HG02840 (cell line): ENCODE results near the gene MYMK.

Experiments used
- ATAC-seq: cut with Tn5 transposase; IDR thresholded peaks from one replicate; pipeline ENCODE4 v1.9.1; 2021; ENCODE audit warnings: mild to moderate bottlenecking, moderate library complexity, moderate number of reproducible peaks; ENCODE audit not compliant: unreplicated experiment, low FRiP score

MYMK gene

DNA sequence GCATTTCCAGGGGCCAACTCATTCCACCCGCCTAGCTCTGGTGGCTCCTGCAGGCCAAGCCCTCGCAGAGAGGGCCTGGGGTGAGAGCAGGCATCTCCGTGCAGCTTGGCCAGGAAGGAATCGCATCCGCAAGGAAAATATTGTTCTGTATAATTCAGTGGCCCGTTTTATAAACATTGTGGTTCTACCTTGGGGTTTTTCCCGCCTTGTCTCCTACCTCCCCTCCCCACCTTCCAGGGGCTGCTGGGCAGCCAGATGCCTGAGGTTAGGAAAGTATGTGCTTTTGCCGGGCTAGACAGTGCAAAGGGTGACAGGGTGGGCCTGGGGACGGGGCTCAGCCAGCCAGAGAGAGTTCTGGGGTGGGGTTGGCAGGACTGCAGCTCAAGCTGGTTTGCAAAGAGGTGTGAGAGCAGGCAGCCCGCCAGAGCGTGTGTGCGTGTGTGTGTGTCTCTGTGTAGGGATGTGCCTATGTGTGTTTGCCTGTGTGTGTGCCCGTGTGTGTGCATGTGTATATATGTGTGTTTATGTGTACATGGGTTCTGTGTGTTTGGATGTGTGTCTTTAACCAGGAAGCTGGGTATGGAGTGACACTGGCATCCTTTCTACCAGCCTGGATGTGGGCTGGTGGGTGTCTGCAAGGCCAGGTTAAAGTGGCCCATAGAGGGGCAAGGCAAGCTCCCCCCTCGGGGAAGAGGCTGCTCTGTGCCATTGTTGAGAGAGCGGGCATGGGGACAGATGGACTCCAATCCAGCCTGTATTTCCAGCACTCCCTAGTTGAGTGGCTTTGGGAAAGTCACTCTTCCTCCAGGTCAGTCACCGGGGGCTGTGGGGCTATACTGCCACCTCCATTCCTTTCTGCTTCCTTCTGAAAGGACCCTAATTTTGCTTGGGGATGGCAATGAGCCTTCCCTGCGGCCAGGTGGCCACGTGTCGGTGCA lies 35.2 kb downstream of the MYMK start:
- no peak for ATAC-seq

DNA sequence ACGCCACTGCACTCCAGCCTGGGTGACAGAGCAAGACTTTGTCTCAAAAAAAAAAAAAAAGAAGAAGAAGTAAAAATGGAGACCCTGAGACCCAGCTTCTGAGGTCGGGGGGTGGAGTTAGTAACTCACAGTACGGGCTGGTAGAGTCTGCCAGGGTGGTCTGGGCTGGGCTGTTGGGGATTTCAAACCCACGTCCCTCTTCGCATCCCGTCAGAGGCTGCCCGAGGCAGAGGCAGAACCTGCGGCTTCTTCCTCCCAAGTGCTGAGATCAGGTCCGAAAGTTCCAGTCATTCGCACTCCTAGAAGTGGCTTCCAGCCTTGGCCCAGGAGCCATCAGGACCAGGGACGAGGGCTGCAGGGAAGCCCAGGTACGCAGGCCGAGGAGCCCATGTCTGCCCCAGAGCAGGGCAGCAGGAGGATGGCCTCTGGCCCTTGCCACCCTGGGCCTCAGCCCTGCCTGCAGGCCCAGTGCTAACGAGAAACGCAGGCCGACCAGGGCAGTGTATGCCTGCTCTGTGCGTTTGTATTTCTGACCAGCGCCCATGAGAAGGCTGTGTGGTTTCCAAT lies 36.0 kb downstream of the MYMK start:
- no peak for ATAC-seq

DNA sequence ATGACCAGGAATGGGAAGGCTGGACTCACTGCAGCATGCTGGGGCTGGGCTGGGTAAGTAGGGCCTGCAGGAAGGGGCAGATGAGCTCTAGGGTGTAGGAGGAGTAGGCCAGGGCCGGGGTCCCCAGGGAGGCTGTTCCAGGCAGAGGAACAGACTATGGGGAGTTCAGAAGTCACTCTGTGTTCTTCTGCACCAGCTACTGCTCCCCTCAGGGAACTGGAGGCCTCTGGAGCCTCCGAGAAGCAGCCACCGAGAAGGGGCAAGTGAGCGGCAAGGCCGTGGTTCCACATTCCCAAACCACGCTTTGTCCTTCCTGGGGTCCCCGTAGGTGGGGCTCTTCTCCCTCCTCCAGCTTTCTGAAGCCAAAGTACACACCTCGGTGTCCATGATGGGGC lies 37.4 kb downstream of the MYMK start:
- ATAC-seq: no peak

DNA sequence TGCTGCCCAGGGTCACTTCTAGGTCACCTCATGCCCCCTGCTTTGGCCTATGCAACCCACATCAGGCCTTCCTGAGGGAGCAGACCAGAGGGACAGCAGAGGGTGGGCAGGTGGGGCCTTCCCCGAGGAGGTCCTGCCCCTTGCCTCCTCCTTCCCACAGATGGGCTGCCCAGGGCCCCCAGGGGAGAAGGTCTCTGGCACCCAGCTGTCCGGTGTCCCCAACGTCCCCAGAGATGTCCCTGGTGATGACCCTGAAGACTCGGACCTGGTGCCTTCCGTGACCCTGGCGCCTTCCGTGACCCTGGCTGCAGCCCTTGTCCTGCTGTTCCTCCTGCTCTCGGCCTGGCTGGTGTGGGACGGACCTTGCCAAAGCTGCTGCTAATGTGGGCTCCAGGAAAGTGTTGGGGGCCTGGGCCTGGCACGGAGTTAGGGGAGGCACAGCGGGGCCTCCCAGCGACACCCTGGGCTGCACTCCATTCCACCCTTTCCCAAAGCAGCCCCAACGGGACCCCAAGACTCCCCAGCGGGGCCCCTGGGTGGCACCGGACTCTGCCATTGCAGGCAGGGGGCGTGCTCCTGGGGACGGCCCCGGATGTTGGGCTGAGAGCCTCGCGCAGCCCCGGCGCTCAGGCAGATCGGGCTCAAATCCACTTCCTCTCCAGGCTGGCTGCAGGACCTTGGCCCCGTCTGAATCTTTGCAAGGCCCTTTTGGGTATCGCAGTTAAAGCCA lies 39.1 kb downstream of the MYMK start:
- no peak for ATAC-seq

DNA sequence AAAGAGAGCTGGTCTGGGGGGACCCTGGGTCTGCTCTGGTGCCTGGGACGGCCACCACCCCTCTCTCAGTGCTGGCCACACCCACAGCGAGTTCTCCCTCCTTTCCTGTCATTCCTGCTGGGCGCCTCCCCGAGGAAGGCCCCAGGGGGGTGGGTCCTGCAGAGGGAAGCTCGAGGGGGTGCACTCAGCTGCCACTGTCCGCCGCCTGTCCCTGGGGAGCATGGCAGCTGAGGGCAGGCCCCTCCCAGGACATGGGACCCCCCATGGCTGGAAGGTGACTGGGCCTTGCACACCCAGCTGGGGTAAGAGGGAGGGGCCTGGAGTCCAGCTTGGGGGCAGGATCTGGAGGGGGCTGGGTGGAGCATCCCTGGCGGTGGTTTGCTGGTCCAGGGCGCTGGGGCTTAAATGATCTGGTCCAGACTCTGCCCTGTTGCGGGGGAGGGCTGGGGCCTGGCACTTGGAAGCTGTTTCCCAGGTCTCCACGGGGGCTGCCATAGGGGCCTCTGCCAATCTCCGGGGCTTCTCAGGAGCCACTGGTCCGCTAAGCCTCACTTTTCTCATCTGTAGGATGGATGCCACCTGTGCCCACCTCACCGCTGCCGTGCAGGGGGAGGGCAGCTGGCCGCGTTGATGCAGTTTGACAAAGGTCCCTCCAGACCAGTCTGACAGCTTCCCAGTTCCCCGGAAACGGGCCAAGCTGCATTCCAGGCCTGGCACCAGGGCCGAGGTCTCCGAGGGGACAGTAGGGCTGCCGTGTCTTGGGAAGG lies 39.9 kb downstream of the MYMK start:
- no peak for ATAC-seq

DNA sequence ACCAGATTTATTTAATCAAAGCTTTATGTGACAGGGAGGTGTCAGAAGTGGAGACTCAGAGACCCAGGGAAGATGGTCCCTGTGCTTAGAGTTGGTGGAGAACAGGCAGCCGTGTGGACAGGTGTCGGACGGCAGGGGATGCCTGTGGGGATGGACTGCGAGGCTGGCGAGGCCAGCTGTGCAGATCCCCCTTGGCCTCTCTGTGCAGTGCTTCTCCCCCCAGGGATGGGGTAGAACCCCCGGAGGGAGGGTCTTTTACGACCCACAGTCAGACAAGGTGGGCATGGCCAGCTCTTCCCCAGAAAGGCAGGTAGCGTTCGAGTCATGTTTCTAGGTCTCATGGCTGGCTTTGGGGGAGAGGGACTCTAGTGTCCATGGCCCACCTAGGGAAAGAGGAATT lies 41.1 kb downstream of the MYMK start:
- no peak for ATAC-seq

DNA sequence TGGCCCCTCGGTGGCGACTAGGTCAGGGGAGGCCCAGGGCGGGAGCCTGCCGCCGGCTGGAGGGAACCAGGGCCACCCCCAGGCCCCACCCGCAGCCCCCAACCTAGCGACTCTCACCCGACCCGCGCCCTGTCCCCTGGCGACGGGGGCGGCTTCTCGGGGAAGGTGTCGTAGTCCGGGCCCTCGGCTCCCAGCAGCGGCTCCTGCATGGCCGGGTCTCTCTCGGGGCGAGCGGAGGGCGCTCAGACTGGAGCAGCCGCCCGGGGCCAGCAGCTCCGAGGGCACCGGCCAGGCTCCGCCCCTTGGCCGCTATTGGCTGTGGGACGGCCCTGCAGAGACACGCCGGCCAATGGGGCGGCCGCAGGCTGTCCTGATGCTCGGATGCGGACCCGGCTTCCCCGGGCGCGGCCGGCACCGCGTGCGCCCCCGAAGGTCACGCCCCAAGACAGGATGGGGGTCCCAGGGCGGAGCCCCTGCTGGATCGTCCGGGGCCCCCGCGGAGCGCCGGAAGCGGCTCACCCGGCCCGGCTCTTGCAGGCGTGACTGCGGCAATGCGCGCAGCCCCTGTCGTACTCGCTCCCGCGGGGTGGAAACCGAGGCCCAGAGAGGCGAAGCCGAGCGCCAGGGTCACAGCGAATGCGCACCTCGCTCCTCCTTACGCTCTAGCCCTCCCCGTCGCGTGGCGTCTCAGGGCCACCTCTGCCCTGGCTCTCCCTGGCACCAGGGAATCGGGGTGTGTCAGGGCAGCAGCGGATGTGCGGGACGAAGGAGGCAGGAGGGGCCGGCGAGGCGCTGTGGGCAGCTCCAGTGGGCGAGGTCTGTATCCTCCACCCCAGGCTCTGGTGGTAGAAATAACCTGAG lies 45.7 kb downstream of the MYMK start, which contains the start of gene SLC2A6:
Gene SLC2A6, minus strand, starts transcription at position 249 of the 861 bp plus-strand sequence. Its CDS starts 40 bp downstream, at position 209.
- ATAC-seq: peak; percentile 92

DNA sequence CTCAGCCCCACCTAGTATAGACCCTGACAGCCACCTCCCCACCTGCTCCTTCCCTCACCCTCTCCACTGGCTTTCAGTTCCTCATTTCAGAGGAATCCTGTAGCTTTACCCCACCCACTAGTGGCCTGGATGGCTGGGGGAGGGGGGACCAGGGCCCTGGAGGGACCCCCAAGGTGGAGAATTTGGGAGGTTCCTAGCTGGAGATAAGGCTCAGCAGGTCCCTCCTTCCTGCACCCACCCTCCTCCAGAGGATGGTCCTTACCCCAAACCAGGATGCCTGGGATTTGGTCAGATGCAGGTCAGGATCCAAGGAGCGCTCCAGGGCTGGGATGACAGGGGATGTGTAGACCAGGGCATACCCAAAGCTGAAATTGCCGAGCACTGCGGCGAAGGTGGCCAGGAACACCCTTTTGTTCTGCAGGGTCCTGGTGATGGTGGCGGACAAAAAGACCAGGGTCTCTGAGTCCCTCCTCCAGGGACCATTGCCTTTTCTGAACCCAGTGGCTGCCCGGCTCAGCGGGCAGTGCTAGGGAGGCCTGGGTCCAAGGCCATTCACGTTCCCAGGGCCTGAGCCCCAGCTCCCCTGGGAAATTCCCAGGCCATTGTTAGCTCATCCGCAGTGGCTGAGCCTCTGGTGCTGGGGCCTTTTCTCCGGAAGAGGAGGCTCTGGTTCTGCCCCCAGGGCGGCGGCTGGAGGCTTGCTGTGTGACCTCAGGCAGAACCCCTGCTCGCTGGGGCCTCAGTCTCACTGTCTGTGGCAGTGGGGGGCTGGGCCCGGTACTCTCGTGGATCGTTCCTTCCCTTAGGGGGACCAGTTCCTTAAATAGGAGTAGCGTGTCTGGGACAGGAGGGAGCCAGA lies 46.5 kb downstream of the MYMK start:
- ATAC-seq: peak; percentile 38

DNA sequence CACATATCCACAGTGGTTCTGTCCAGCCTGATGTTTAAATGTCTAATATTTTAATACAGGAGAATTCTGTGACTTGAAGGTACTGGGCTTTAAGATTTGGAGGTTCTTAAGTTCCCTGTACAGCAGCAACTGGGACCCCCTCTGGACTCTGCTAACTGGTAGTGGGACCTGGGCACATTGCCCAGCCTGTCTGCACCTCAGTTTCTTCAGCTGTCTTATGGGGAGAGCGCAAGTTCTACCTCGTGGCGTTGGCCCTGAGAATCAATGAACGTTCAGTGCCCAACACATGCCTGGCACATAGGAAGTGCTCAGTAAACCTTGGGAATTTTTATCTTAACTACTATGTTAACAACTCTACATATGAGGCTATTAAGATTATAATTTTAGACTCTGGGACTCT lies 47.3 kb downstream of the MYMK start:
- ATAC-seq: no peak

DNA sequence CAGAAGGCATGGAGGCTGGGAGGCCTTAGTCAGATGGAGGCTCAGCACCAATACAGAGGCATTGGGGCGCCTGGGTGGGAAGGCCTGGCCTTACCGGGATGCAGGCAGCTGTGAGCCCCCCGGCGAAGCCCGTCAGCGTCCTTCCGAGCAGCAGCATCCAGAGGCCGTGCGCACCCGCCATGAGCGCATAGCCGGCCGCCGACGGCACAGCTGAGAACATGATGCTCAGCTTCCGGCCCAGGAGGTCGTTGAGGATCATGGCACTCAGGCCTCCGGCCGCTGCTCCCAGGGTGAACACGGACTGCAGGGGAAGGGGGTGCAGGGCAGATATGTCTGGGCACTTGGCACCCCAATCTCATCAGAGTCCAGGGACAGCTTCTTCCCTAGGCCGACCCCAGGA lies 47.8 kb downstream of the MYMK start:
- ATAC-seq: no peak

DNA sequence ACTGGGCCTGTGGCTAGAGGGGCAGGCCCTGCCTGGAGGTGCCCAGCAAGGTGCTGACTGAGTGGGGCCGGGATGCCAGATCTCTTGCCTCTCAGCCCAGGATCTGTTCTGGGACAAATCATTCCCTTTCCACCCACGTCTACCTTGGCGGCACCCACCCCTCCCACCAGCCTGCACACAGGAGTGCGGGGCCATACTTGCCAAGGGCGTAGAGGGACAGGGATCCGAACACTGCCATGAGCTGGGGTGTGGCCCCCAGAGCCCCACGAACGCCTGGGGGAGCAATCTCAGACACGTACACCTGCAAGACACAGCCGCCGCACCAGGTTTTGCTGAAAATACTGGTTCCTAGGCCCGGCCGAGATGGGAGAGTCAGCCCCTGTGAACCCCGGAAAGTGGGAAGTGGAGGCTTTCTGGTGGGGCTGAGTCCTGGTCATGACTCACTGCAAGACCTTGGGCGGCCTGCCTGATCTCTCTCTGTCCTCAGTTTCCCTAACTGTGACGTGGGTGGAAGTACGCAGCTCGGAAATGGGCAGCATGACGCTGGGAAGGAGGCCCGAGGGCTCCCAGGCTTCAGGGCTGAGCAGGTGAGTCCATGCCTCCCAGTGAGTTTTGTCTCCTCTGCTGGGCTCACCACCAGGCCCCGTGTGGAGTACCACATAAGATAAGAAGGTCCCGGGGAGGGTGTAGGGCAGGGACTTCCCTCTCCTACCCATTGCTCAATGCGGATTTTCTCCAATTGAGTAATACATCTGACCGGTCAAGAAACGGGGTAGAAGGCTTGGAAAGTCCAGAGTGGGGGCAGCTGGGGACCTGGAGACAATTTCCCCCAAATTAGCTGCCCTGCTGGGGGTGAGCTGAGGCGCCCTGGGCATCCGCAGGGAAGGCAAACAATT lies 48.5 kb downstream of the MYMK start:
- ATAC-seq: no peak

DNA sequence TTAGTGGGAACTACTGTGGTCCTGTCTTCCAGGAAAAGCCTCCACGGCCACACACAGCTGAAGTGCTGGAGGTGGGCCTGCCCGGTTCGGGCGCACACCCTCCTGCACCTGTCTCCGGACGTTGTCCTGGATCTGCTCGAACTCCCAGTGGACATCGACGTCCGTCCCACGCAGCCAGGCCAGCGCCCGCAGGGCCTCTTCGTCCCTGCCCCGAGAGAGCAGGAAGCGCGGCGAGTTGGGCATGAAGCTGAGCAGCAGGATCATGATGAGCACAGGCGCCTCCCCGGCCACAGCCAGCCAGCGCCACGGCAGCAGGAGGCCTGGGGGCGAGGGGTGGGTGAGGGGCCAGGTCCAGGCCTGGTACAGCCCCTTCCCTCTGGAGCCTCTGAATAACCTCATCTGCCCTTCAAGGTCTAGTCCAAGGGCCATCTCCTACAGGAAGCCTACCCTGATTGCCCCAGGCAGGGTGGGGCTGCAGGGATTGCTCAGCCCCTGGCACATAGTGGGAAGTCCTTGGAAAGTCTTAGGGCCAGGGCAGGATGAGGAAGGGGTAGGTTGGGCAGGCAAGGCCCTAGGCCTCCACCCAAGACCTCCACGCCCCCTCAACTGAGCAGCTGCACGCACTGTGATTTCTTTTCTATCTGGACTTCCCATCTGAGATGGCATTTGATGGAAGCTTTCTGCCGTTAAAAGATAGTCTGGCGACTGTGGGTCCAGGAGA lies 49.3 kb downstream of the MYMK start:
- no peak for ATAC-seq

DNA sequence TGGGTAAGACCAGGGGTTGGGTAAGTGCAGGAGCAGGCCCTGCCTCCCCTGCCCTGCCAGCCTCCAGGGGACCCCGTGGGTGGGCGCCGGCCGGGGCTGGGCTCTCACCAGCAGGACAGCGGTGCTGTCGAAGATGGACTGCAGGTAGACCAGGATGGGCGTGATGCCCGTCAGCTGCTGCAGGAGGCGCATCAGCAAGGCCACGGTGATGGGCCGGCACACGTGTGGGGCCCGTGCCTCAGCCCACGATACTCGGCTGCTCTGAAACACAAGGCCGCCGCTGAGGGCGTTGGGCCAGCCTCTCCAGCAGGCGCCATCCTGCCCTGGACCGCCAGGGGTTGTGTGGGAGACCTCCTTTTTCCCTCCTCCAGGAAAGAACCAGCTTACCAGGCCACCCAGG lies 49.9 kb downstream of the MYMK start:
- no peak for ATAC-seq

DNA sequence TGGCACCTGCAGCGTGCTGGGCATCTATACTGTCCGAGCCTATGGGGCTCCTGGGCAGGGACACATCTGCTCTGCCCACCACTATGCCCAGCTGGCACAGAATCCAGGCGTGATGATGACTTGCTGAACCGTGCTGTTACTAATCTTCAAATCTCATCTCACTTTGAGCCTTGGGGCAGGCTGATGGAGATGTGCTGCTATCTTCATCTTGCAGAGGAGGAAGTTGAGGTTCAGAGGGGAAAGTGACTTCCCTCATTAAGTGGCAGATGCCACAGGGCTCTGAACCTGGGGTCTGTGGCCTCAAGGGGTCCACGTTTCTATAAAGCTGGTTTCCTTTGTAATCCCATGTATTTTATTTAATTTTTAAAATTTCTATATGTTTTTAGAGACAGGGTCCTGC lies 50.5 kb downstream of the MYMK start:
- no peak for ATAC-seq

DNA sequence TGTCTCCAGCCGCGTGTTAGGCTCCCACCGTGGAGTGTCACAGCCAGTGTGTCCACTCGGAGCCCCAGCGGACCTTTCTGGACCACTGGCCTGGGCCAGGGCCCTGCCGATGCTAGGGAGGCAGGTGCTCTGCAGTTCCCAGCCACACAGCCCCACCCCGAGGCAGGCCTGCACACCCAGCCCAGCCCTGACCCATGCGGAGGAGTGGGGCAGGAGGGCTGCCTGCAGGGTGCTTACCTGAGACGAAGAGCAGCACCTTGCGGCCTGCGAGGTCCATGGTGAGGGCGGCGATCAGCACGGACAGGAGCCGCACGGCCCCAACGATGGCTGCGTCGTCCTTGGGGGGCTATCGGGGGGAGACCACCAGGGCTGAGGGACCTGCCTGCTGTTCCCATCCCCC lies 51.0 kb downstream of the MYMK start:
- no peak for ATAC-seq

DNA sequence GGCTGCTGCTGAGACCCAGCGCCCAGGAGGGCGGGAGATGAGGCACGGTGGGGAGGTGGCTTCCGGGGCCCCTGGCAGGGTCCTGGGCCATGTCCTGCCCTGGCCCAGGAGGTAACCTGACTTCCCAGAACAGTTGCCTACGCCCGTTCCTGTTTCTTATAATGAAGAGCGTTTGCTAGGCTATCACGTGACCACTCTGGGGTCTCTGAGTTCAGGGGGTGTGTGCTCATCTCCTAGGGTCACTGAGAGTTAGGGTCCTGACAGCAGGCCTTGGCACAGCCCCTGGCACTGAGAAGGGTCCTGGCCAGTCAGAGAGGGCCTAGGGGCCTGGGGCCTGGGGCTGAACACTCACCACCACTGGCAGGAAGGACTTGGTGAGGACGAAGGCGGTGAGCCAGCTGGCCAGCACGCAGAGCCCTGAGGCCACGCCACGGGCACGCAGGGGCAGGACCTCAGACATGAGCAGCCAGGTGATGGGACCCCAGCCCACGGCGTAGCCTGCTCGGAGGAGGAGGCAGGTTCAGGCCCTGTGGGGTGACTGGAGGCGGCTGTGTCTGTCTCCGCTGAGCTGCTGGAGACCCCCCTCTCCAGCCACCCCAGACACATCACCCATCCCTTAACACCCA lies 51.9 kb downstream of the MYMK start:
- no peak for ATAC-seq

DNA sequence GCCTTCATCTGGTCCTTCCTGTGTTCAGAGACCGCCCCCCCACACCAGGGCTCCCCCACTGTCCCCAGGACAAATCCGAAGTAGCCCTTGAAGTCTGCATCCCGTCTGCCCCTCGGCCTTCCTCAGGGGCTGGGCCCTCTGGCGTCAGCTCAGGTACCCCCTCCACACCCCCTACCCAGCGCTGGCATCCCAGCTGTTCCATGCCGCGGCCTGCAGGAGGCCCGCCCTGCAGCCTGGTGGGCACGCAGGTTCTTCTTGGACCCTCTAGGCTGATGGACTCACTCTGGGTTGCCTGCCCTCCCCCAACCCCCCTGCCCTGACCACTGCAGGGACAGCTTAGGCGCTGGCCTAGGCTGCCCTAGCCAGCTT lies 52.5 kb downstream of the MYMK start:
- ATAC-seq: no peak
